Glutamatergic neuron (in vitro differentiated cells): Measurements from ENCODE around the gene HDAC9. TPM values are rescaled to one million over a fixed set of nuclear protein-coding genes. Genes with fewer than 3 reads are reported as not detected.

Experiments used
- DNase-seq: peaks from one replicate; pipeline ENCODE4 v3.0.0; 2022
- H3K27ac Mint-ChIP-seq: one replicate; pipeline ENCODE4 v1.8.0; 2020; ENCODE audit warnings: mild to moderate bottlenecking, mixed read lengths, inconsistent platforms; ENCODE audit not compliant: unreplicated experiment
- H3K27me3 Mint-ChIP-seq: one replicate; pipeline ENCODE4 v1.8.0; 2020; ENCODE audit warnings: mild to moderate bottlenecking, moderate library complexity, mixed read lengths, inconsistent platforms; ENCODE audit not compliant: unreplicated experiment
- H3K36me3 Mint-ChIP-seq: one replicate; pipeline ENCODE4 v1.8.0; 2020; ENCODE audit warnings: mild to moderate bottlenecking, mixed read lengths, inconsistent platforms; ENCODE audit not compliant: unreplicated experiment
- H3K4me1 Mint-ChIP-seq: one replicate; pipeline ENCODE4 v1.8.0; 2020; ENCODE audit warnings: mild to moderate bottlenecking, low read depth, mixed read lengths, inconsistent platforms; ENCODE audit not compliant: unreplicated experiment
- H3K4me3 Mint-ChIP-seq: one replicate; pipeline ENCODE4 v1.8.0; 2020; ENCODE audit warnings: mild to moderate bottlenecking, mixed read lengths, inconsistent platforms; ENCODE audit not compliant: unreplicated experiment
- H3K9me3 Mint-ChIP-seq: one replicate; pipeline ENCODE4 v1.8.0; 2020; ENCODE audit warnings: mild to moderate bottlenecking, moderate library complexity, mixed read lengths, inconsistent platforms; ENCODE audit not compliant: unreplicated experiment
- total RNA-seq: library from RNA; stranded (reverse); fragmentation: NEBNext Ultra II Directional; extraction: Animal tissue kit (Norgen Biotek cat#: 25700); gene quantifications from one replicate; pipeline ENCODE4 v1.2.1, GENCODE V29; 2021; ENCODE audit not compliant: unreplicated experiment
- TF ChIP-seq, protein P1 (sequence below): fragments of 200-600 bp; sonication (generic); IDR thresholded peaks from one replicate; pipeline ENCODE4 v1.5.0; 2021; ENCODE audit not compliant: partially characterized antibody, unreplicated experiment

Gene HDAC9
- total RNA-seq, 1 donor from 2014 or later, result 94.8 TPM

DNA sequence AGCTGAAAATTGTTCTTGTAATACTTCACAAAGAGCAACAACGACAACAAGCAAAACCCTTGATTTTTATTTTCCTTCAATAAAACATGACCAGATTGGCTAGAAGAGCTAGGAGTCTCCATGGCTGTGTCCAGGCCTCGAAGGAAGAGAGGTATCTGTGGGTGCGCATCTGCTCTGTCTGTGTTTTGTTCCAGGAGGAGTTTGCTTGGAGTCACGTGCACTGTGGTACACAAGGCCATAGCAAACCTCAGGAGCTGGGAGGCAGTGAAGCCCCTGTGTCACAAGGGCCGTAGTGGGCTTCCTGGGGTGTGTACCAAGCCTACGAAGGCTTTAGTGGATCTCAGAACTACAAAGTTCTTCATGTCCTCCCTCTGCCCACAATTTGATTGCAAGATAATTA is 350.2 kb downstream of the HDAC9 start:
- no peaks in the 10 kb centered on the region for H3K36me3 Mint-ChIP-seq
- no peaks in the 10 kb centered on the region for H3K27me3 Mint-ChIP-seq
- H3K4me1 Mint-ChIP-seq, result no peaks in the 10 kb centered on the region
- no peak for DNase-seq
- no peak overlapping the region for H3K27ac Mint-ChIP-seq
- no peaks in the 10 kb centered on the region for H3K9me3 Mint-ChIP-seq
- no peak overlapping the region for H3K4me3 Mint-ChIP-seq
- TF ChIP-seq, protein P1, sequence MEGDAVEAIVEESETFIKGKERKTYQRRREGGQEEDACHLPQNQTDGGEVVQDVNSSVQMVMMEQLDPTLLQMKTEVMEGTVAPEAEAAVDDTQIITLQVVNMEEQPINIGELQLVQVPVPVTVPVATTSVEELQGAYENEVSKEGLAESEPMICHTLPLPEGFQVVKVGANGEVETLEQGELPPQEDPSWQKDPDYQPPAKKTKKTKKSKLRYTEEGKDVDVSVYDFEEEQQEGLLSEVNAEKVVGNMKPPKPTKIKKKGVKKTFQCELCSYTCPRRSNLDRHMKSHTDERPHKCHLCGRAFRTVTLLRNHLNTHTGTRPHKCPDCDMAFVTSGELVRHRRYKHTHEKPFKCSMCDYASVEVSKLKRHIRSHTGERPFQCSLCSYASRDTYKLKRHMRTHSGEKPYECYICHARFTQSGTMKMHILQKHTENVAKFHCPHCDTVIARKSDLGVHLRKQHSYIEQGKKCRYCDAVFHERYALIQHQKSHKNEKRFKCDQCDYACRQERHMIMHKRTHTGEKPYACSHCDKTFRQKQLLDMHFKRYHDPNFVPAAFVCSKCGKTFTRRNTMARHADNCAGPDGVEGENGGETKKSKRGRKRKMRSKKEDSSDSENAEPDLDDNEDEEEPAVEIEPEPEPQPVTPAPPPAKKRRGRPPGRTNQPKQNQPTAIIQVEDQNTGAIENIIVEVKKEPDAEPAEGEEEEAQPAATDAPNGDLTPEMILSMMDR, result no peak

DNA sequence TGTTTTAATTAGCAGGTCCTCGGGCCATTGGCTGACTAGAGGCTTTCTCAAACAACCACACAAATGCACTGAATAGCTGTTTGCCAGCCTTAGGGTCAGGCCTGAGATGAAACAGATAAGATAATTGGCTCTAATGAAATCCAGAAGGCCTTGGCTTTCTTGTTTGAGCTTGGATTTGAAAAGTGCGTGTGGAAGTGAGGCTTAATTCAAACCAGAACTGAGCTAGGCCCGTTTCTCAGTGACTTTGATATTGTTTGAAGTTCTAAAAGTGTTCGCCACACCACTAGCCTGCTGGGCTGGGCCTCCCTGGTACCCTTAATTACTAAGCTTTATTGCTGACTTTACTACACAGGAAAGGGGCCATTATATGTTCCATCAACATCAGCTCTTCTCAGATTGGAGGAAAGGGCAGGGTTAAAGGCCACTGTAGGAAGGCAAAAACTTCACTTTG is 351.2 kb downstream of the HDAC9 start:
- no peaks in the 10 kb centered on the region for H3K36me3 Mint-ChIP-seq
- H3K4me3 Mint-ChIP-seq, result no peak overlapping the region
- TF ChIP-seq, protein P1, result no peak
- no peaks in the 10 kb centered on the region for H3K27me3 Mint-ChIP-seq
- DNase-seq, result no peak
- no peak overlapping the region for H3K27ac Mint-ChIP-seq
- no peaks in the 10 kb centered on the region for H3K4me1 Mint-ChIP-seq
- no peaks in the 10 kb centered on the region for H3K9me3 Mint-ChIP-seq

DNA sequence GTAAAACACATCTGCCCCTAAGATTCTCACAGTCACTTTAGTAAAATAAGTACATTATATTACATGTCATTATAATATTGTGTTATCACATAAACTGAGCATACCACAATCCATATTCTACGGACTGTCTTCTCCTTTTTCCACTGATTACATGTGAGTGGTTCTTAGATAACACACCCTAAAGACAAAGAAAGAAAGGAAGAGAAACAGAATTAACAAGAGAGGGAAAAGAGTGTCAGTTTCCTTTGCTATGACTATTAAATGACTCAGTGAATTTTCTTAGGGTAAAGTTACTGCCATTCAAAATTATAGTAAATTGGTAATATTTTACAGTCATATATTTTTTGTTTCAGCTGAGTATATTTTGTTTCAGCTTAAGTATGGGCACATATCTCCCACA is 353.6 kb downstream of the HDAC9 start:
- H3K27ac Mint-ChIP-seq, result no peak overlapping the region
- H3K4me3 Mint-ChIP-seq, result no peak overlapping the region
- DNase-seq, result no peak
- no peaks in the 10 kb centered on the region for H3K4me1 Mint-ChIP-seq
- no peaks in the 10 kb centered on the region for H3K27me3 Mint-ChIP-seq
- no peaks in the 10 kb centered on the region for H3K36me3 Mint-ChIP-seq
- no peaks in the 10 kb centered on the region for H3K9me3 Mint-ChIP-seq
- TF ChIP-seq, protein P1, result no peak

DNA sequence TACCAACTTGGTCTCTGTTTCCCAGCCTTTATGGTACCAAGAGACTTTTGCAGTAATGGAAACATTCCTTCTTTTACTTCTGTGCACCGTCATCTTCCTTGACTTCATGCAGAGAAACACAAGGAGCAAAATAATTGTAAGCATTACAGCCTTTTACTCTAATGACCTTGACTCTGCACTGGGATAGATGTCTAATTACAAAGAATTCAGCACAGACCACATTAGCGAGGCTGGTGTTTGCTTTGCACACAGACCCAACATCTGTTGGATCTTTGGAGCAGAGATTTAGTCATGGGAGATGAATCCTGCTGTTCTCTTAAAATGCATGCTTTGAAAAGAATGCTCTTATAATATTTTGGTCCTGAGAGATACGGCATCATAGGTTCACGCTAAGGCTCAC is 360.2 kb downstream of the HDAC9 start:
- Mint-ChIP-seq H3K4me1 (peaks cover 11% of the 10 kb centered on the region), H3K27me3 (no peaks in the 10 kb centered on the region), H3K36me3 (no peaks in the 10 kb centered on the region), H3K27ac (no peak overlapping the region), H3K4me3 (no peak overlapping the region), H3K9me3 (no peaks in the 10 kb centered on the region)
- no peak for DNase-seq
- TF ChIP-seq, protein P1, result no peak

DNA sequence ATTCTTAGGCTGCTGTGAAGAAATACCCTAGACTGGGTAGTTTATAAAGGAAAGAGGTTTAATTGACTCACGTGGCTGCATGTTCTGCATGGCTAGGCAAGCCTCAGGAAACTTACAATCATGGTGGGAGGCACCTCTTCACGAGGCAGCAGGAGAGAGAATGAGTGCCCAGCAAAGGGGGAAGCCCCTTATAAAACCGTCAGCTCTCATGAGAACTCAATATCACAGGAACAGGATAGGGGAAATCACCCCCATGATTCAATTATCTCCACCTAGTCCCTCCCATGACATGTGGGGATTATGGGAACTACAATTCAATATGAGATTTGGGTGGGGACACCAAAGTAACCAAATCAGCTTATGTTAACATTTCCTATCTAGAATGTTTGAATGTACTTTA is 362.7 kb downstream of the HDAC9 start:
- Mint-ChIP-seq H3K4me1 (peaks cover 11% of the 10 kb centered on the region), H3K27me3 (no peaks in the 10 kb centered on the region), H3K27ac (no peak overlapping the region), H3K4me3 (no peak overlapping the region), H3K36me3 (no peaks in the 10 kb centered on the region), H3K9me3 (no peaks in the 10 kb centered on the region)
- DNase-seq, result no peak
- TF ChIP-seq, protein P1, result no peak
